Stimulated activated CD8-positive, alpha-beta memory T cell treated with anti-CD3 and anti-CD28 coated beads, Interleukin-15, amount 100 ng/mL, for 1 hour (primary cell): Measurements from ENCODE around the gene MYRIP.
"Not testable (repeated sequence)": the region's sequence is repeated elsewhere in the genome, so short reads cannot be mapped to it uniquely, and the experiment has no call there.

Experiments
- DNase-seq: peaks from one replicate; pipeline ENCODE4 v3.0.0-alpha.2; 2020; ENCODE audit warnings: low read depth

Gene MYRIP

GRCh38 chr3:40129981-40130380 is 320.6 kb downstream of the MYRIP start:
- DNase-seq = no peak

- DNase-seq = no peak
These were observed 321.3 kb downstream of the MYRIP start for GRCh38 chr3:40130721-40131120.

GRCh38 chr3:40133886-40134575 is 324.6 kb downstream of the MYRIP start:
- DNase-seq = not testable (repeated sequence)

- no peak for DNase-seq
These were observed 328.3 kb downstream of the MYRIP start for GRCh38 chr3:40137591-40138295.

GRCh38 chr3:40143283-40144090 is 334.1 kb downstream of the MYRIP start:
- no peak for DNase-seq

- no peak for DNase-seq
These were observed 339.4 kb downstream of the MYRIP start for GRCh38 chr3:40148827-40149226.

- no peak for DNase-seq
These were observed 343.2 kb downstream of the MYRIP start for GRCh38 chr3:40152482-40153133.

- DNase-seq = no peak
These were observed 351.5 kb downstream of the MYRIP start for GRCh38 chr3:40160933-40161332.

- DNase-seq = no peak
These were observed 353.2 kb downstream of the MYRIP start for GRCh38 chr3:40162616-40163015.

GRCh38 chr3:40166997-40167396 is 357.6 kb downstream of the MYRIP start:
- no peak for DNase-seq

GRCh38 chr3:40167958-40168357 is 358.5 kb downstream of the MYRIP start:
- no peak for DNase-seq

- no peak for DNase-seq
These were observed 360.6 kb downstream of the MYRIP start for GRCh38 chr3:40169983-40170382.

- DNase-seq = no peak
These were observed 361.0 kb downstream of the MYRIP start for GRCh38 chr3:40170395-40170794.

- DNase-seq = no peak
These were observed 363.2 kb downstream of the MYRIP start for GRCh38 chr3:40172560-40172959.

GRCh38 chr3:40173227-40173721 is 363.9 kb downstream of the MYRIP start:
- DNase-seq = no peak

GRCh38 chr3:40178012-40178594 is 368.7 kb downstream of the MYRIP start:
- DNase-seq = no peak

GRCh38 chr3:40179016-40179415 is 369.6 kb downstream of the MYRIP start:
- DNase-seq = peak; percentile 41

- no peak for DNase-seq
These were observed 371.8 kb downstream of the MYRIP start for GRCh38 chr3:40181182-40181581.

- no peak for DNase-seq
These were observed 375.8 kb downstream of the MYRIP start for GRCh38 chr3:40185029-40185695.

GRCh38 chr3:40186508-40186907 is 377.1 kb downstream of the MYRIP start:
- no peak for DNase-seq

- no peak for DNase-seq
These were observed 378.5 kb downstream of the MYRIP start for GRCh38 chr3:40187945-40188344.
